SK-N-SH (cell line): ENCODE results near the gene TREML4. TPM values are rescaled to one million over a fixed set of nuclear protein-coding genes. Genes with fewer than 3 reads are reported as not detected.

Experiments used
- CTCF ChIA-PET: fragments of 300-600, 350-600 bp; formaldehyde crosslinking; extraction: SDS; loops from one replicate; lab custom pipeline; 2021; lab: Yijun Ruan, JAX
- POLR2A ChIA-PET: fragments of 350-600 bp; sonication (Branson Sonifier 250); formaldehyde crosslinking; extraction: SDS; loops from one replicate; lab custom pipeline; 2020; ENCODE audit warnings: antibody characterized with exemption, inconsistent platforms; lab: Yijun Ruan, JAX
- DNase-seq: peaks from one replicate; pipeline ENCODE4 v3.0.0; 2012
- H2AFZ ChIP-seq: fragments of 200-600 bp; sonication (generic); 2 replicates; pipeline ENCODE4 v1.8.1; 2016; ENCODE audit warnings: antibody characterized with exemption, mild to moderate bottlenecking, low read depth
- H3F3A ChIP-seq: fragments of 200-600 bp; sonication (generic); replicated peaks from 2 replicates; pipeline ENCODE3; 2016; ENCODE audit warnings: antibody characterized with exemption, mild to moderate bottlenecking; ENCODE audit not compliant: insufficient read depth
- H3K27ac ChIP-seq, 2 experiments: fragments of 200-500 bp in 1 of 2; fragments of 200-600 bp in 1 of 2; sonication (Bioruptor generic) in 1 of 2; sonication (generic), shearing (Covaris generic) in 1 of 2; 2 replicates each; pipeline versions ENCODE4 v1.5.1 to v1.6.1; 2014 to 2016; ENCODE audit warnings: low read depth in 2 of 2, inconsistent platforms in 1 of 2, low read length in 1 of 2, mild to moderate bottlenecking in 1 of 2, mixed read lengths in 1 of 2
- H3K27me3 ChIP-seq: fragments of 200-600 bp; sonication (generic), shearing (Covaris generic); 2 replicates; pipeline ENCODE4 v1.6.1; 2016; ENCODE audit warnings: mixed run types; ENCODE audit not compliant: insufficient read depth
- H3K36me3 ChIP-seq, 2 experiments: fragments of 200-500 bp in 1 of 2; fragments of 200-600 bp in 1 of 2; sonication (Bioruptor generic) in 1 of 2; sonication (generic) in 1 of 2; replicated peaks in 1 of 2; 2 replicates each; pipeline versions ENCODE3 to v1.5.1; 2014 to 2016; ENCODE audit warnings: low read length in 1 of 2, mild to moderate bottlenecking in 1 of 2; ENCODE audit not compliant: insufficient read depth in 2 of 2, control insufficient read depth in 1 of 2
- H3K4me1 ChIP-seq, 2 experiments: fragments of 200-500 bp in 1 of 2; fragments of 200-600 bp in 1 of 2; sonication (Bioruptor generic) in 1 of 2; sonication (generic), shearing (Covaris generic) in 1 of 2; 2 replicates each; pipeline versions ENCODE4 v1.5.1 to v1.6.1; 2014 to 2016; ENCODE audit warnings: low read depth in 1 of 2, low read length in 1 of 2, mixed run types in 1 of 2; ENCODE audit not compliant: insufficient read depth in 2 of 2, control insufficient read depth in 1 of 2
- H3K4me2 ChIP-seq: fragments of 200-600 bp; sonication (generic), shearing (Covaris generic); 2 replicates; pipeline ENCODE4 v1.6.1; 2017; ENCODE audit warnings: mixed run types
- H3K4me3 ChIP-seq, 2 experiments: fragments of 200-500 bp in 1 of 2; fragments of 200-600 bp in 1 of 2; sonication (Bioruptor generic) in 1 of 2; sonication (generic), shearing (Covaris generic) in 1 of 2; 2 replicates each; pipeline versions ENCODE4 v1.5.1 to v1.8.1; 2014 to 2016; ENCODE audit warnings: low read depth in 2 of 2, inconsistent platforms in 1 of 2, low read length in 1 of 2, mild to moderate bottlenecking in 1 of 2, mixed read lengths in 1 of 2, moderate library complexity in 1 of 2
- H3K79me2 ChIP-seq: fragments of 200-600 bp; sonication (generic); 2 replicates; pipeline ENCODE4 v1.8.1; 2017; ENCODE audit warnings: mild to moderate bottlenecking; ENCODE audit not compliant: insufficient read depth
- H3K9ac ChIP-seq: fragments of 200-600 bp; sonication (generic); 2 replicates; pipeline ENCODE4 v1.6.1; 2017; ENCODE audit warnings: mixed run types
- H3K9me2 ChIP-seq: fragments of 200-600 bp; sonication (generic); 2 replicates; pipeline ENCODE4 v1.6.1; 2017; ENCODE audit warnings: mixed run types
- H3K9me3 ChIP-seq: fragments of 200-600 bp; sonication (generic); 2 replicates; pipeline ENCODE4 v1.6.1; 2017; ENCODE audit warnings: mixed run types, mild to moderate bottlenecking, moderate library complexity
- H4K20me1 ChIP-seq: fragments of 200-600 bp; sonication (generic); 2 replicates; pipeline ENCODE4 v1.6.1; 2017; ENCODE audit warnings: mild to moderate bottlenecking, mixed run types; ENCODE audit not compliant: insufficient read depth
- EP300 ChIP-seq, 2 experiments: IDR thresholded peaks; 2 replicates each; pipeline versions ENCODE4 v1.4.0 to v1.6.1; 2012; ENCODE audit warnings: borderline replicate concordance in 1 of 2, low read depth in 1 of 2, low read length in 1 of 2
- EZH2phosphoT487 ChIP-seq: fragments of 200-600 bp; sonication (generic); IDR thresholded peaks from 2 replicates; pipeline ENCODE4 v1.6.1; 2017; ENCODE audit warnings: low read depth, mixed run types, mild to moderate bottlenecking, antibody characterized with exemption, moderate library complexity, borderline replicate concordance
- FOSL2 ChIP-seq: IDR thresholded peaks from 2 replicates; pipeline ENCODE4 v1.4.0; 2012; ENCODE audit warnings: low read depth, mild to moderate bottlenecking, moderate library complexity, borderline replicate concordance
- FOXM1 ChIP-seq: IDR thresholded peaks from 2 replicates; pipeline ENCODE4 v1.4.0; 2012; ENCODE audit warnings: low read depth, mild to moderate bottlenecking
- GABPA ChIP-seq: IDR thresholded peaks from 2 replicates; pipeline ENCODE4 v1.4.0; 2012; ENCODE audit warnings: low read depth, mild to moderate bottlenecking
- GATA2 ChIP-seq: sonication (generic); formaldehyde crosslinking; IDR thresholded peaks from 2 replicates; pipeline ENCODE4 v1.5.0; 2020; ENCODE audit warnings: mild to moderate bottlenecking, missing genetic modification reagents
- JUND ChIP-seq: IDR thresholded peaks from 2 replicates; pipeline ENCODE4 v1.4.0; 2012
- NFIC ChIP-seq: IDR thresholded peaks from 2 replicates; pipeline ENCODE4 v1.4.0; 2012; ENCODE audit warnings: borderline replicate concordance
- NRF1 ChIP-seq: IDR thresholded peaks from 2 replicates; pipeline ENCODE4 v1.6.1; 2012; ENCODE audit warnings: low read depth, mild to moderate bottlenecking, low read length
- POLR2AphosphoS5 ChIP-seq: IDR thresholded peaks from 2 replicates; pipeline ENCODE4 v1.6.1; 2012; ENCODE audit warnings: low read depth, low read length
- REST ChIP-seq: IDR thresholded peaks from 2 replicates; pipeline ENCODE4 v1.6.1; 2012; ENCODE audit warnings: mild to moderate bottlenecking, low read depth, low read length, moderate library complexity
- RFX5 ChIP-seq: IDR thresholded peaks from 2 replicates; pipeline ENCODE4 v1.6.1; 2012; ENCODE audit warnings: mild to moderate bottlenecking, improper control_type of control experiment, low read length
- SIN3A ChIP-seq: IDR thresholded peaks from 2 replicates; pipeline ENCODE4 v1.6.1; 2012; ENCODE audit warnings: low read depth, mild to moderate bottlenecking, low read length, moderate library complexity, borderline replicate concordance
- TEAD4 ChIP-seq: IDR thresholded peaks from 2 replicates; pipeline ENCODE4 v1.4.0; 2012; ENCODE audit warnings: mild to moderate bottlenecking, borderline replicate concordance; ENCODE audit not compliant: insufficient read depth
- YY1 ChIP-seq: IDR thresholded peaks from 2 replicates; pipeline ENCODE4 v1.4.0; 2012; ENCODE audit warnings: low read depth, mild to moderate bottlenecking
- WGBS: methylation state at CpG from one replicate; pipeline ENCODE4 v1.1.6; 2017; ENCODE audit warnings: low lambda C conversion rate; 5-methylcytosine and 5-hydroxymethylcytosine counted together
- polyA plus RNA-seq, 3 experiments: library from polyadenylated mRNA; depleted of rRNA; stranded (reverse); fragments of >200 nt; gene quantifications; 2 replicates each; pipeline ENCODE4 v1.2.3, GENCODE V29; 2012
- TF ChIP-seq, protein P1 (sequence below): fragments of 150-350 bp; IDR thresholded peaks from 2 replicates; pipeline ENCODE4 v1.6.1; 2017; ENCODE audit warnings: antibody characterized with exemption, low read length, low read depth, borderline replicate concordance

TREML4 gene
- polyA plus RNA-seq, 1 of the 3 experiments (the other 2 are of a cell fraction): not detected

DNA sequence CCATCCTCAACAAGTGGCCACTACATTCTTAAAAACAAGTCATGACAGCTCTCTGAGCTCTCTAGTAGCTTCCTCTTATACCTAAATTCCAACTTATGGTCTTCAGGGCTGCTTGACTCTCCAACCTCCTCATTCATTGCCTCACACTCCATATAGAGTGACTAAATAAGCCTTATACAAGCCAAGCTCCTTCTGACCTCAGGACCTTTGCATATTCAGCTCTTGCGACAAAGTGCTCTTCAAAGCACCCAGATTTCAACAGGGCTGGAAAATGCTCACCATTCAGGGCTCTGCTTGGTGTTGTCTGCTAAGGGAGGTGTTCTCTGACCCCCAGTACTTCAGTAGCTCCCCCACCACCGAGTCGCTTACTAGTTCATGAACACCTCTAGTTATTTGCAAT is 30.9 kb upstream of the TREML4 start (continued):
- TF ChIP-seq, protein P1, sequence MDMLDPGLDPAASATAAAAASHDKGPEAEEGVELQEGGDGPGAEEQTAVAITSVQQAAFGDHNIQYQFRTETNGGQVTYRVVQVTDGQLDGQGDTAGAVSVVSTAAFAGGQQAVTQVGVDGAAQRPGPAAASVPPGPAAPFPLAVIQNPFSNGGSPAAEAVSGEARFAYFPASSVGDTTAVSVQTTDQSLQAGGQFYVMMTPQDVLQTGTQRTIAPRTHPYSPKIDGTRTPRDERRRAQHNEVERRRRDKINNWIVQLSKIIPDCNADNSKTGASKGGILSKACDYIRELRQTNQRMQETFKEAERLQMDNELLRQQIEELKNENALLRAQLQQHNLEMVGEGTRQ: no peak
- no peak for TF ChIP-seq EZH2phosphoT487

GRCh38 chr6:41199552-41200246 is 28.4 kb upstream of the TREML4 start:
- 17% methylated on average over 1 of the region's 1 CpG for WGBS
- Histone ChIP-seq H3K27me3 (peaks cover 20% of the 10 kb centered on the region; the same call in 1 of the 2 replicates), H3K9me3 (no peaks in the 10 kb centered on the region), H3K4me3 (no peak overlapping the region), H2AFZ (no peak overlapping the region), H3K36me3 (no peaks in the 10 kb centered on the region), H3K4me2 (no peak overlapping the region), H3K9ac (no peak overlapping the region), H3K27ac (no peak overlapping the region), H3K4me1 (no peaks in the 10 kb centered on the region), H4K20me1 (no peaks in the 10 kb centered on the region), H3K79me2 (no peaks in the 10 kb centered on the region), H3F3A (no peaks in the 10 kb centered on the region), H3K9me2 (no peaks in the 10 kb centered on the region)
- no peak for TF ChIP-seq POLR2AphosphoS5
- no peak for TF ChIP-seq YY1
- no peak for TF ChIP-seq REST
- TF ChIP-seq, protein P1: no peak
- no peak for TF ChIP-seq GABPA
- TF ChIP-seq FOXM1: no peak
- TF ChIP-seq GATA2 (CRISPR knock-in tag): no peak
- no peak for TF ChIP-seq NRF1
- no peak for TF ChIP-seq FOSL2
- TF ChIP-seq SIN3A: no peak
- no peak for TF ChIP-seq NFIC
- no peak for TF ChIP-seq EP300 (IDR thresholded peaks at IDR 0.05; ENCODE audit: borderline replicate concordance in 1 of 2, low read depth in 1 of 2, low read length in 1 of 2)
- no peak for TF ChIP-seq JUND
- TF ChIP-seq TEAD4: no peak
- TF ChIP-seq RFX5: no peak
- POLR2A ChIA-PET: no interaction called here
- CTCF ChIA-PET: no interaction called here
- no peak for DNase-seq
